GM12872 (cell line): ENCODE results near the gene PCDH1.
A peak's percentile ranks its signal among the peaks of the same experiment; 100 is the strongest.

Experiments
- CTCF ChIP-seq: IDR thresholded peaks from 3 replicates; pipeline ENCODE4 v1.5.1; 2011; ENCODE audit warnings: low read depth, mild to moderate bottlenecking, low read length, moderate library complexity; ENCODE audit not compliant: insufficient read depth

PCDH1 gene

GRCh38 chr5:141879941-141880738 lies 1.9 kb upstream of the PCDH1 start:
- no peak for TF ChIP-seq CTCF

GRCh38 chr5:141879426-141879759 lies 1.2 kb upstream of the PCDH1 start:
- TF ChIP-seq CTCF = no peak

- TF ChIP-seq CTCF = peak; percentile 99
Observed at GRCh38 chr5:141878711-141879425, 658 bp upstream of the PCDH1 start.

- TF ChIP-seq CTCF = no peak
Observed at GRCh38 chr5:141877356-141878185, 639 bp downstream of the PCDH1 start.

GRCh38 chr5:141876628-141877355 lies 1.4 kb downstream of the PCDH1 start:
- TF ChIP-seq CTCF = no peak

GRCh38 chr5:141875795-141876627 lies 2.2 kb downstream of the PCDH1 start:
- no peak for TF ChIP-seq CTCF
